Caki2 (cell line): ENCODE measurements around the gene SLC5A12. TPM values are rescaled to one million over a fixed set of nuclear protein-coding genes. Genes with fewer than 3 reads are reported as not detected.

Source experiments
- DNase-seq: peaks from one replicate; pipeline ENCODE4 v3.0.0-alpha.2; 2015; ENCODE audit warnings: low read depth
- in situ Hi-C: cut with HindIII; loops from 2 replicates; pipeline ENCODE4 v1.10.0; 2016; ENCODE audit warnings: low sequenced_read_pairs, low pct_unique_long_range_greater_than_20kb, mixed read lengths
- total RNA-seq: library from RNA; depleted of rRNA; stranded (reverse); fragments of >200 nt; shearing (Covaris generic); gene quantifications from 2 replicates; pipeline ENCODE4 v1.2.3, GENCODE V29; 2014; ENCODE audit warnings: low replicate concordance; rRNA removed

Gene SLC5A12
- not detected in 2 replicates for total RNA-seq

GRCh38 chr11:26721948-26722475 is at the start of gene SLC5A12:
TSS of gene SLC5A12 (minus strand) at chr11:26722060. CDS start at chr11:26721714, 346 bp downstream.
- in situ Hi-C loops, result no loop called here
- no peak for DNase-seq

DNA sequence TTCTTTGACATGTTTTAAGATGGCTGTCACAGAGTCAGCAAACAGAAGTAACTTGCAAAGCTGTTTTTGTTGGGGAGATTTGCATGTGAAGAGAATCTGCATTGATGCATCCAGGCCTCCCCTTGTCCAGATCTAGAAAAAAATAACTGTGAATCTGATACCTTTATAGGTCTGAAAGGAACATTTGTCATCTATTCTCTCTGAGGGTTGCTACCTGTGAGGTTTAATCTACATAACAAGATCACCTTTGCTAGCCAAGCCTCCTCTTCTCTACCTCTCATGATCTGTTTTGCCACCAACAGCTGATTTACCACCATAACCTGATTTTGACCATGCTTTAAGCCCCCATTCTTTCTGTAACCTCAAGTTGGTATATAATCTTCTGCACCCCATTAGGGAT is 47.2 kb upstream of the SLC5A12 start:
- in situ Hi-C loops, result no loop called here
- no peak for DNase-seq

DNA sequence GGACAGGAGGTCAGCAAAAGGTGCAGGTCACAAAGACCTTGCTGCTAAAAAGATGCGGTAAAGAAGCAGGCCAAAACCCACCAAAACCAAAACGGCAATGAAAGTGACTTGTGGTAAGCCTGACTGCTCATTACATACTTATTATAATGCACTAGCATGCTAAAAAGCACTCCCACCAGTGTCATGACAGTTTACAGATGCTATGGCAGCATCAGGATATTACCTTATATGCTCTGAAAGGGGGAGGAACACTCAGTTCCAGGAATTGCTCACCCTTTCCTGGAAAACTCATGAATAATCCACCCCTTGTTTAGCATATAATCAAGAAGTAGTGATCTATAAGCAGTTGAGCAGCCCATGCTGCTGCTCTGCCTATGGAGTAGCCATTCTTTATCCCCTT is 45.2 kb upstream of the SLC5A12 start:
- no peak for DNase-seq
- in situ Hi-C loops, result no loop called here

DNA sequence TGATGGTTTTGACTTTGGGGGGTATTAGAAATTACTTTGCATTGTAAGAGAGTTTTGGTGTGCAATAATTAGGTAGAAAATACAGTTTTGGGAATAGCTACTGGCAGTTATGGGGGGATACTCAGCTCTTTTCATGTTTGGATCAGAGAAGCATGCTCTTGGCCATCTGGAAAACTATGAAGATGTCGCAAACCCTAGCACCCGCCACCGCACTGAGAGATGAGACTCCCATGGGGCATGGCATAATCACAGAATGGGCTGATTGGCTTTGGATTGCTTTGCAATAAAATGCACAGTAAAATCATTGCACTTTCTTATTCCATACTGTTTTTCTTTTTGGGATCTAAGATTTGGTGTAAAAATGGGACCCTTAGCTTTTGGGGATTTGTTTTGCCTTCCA is 43.5 kb upstream of the SLC5A12 start:
- in situ Hi-C loops, result no loop called here
- no peak for DNase-seq

GRCh38 chr11:26764825-26765224 is 43.0 kb upstream of the SLC5A12 start:
- in situ Hi-C loops, result no loop called here
- DNase-seq, result no peak

DNA sequence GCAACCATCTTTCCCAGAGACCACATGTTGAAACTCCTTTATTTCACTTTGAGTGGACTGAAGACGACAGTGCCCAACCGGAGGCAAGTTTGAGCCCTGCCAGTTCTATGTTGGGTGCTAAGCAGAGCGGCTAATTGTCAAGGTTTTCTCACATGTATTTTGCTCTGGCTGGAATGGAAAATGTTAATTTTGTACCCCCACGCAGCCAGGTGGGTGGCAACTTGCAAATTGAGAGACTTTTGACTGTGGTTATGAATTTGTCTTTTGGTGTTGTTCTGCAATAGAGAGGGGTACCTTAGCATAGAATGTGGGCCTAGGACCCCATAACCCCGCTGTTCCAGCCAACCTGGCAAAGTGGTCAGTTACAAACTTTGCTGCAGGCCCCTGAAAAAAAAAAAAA is 42.5 kb upstream of the SLC5A12 start:
- DNase-seq, result no peak
- in situ Hi-C loops, result no loop called here

- in situ Hi-C loops, result no loop called here
- no peak for DNase-seq
Observed at GRCh38 chr11:26762089-26762488, 40.2 kb upstream of the SLC5A12 start.

- no peak for DNase-seq
- in situ Hi-C loops, result no loop called here
Observed at GRCh38 chr11:26761361-26761809, 39.5 kb upstream of the SLC5A12 start.

GRCh38 chr11:26757995-26758394 is 36.1 kb upstream of the SLC5A12 start:
- DNase-seq, result no peak
- in situ Hi-C loops, result no loop called here

DNA sequence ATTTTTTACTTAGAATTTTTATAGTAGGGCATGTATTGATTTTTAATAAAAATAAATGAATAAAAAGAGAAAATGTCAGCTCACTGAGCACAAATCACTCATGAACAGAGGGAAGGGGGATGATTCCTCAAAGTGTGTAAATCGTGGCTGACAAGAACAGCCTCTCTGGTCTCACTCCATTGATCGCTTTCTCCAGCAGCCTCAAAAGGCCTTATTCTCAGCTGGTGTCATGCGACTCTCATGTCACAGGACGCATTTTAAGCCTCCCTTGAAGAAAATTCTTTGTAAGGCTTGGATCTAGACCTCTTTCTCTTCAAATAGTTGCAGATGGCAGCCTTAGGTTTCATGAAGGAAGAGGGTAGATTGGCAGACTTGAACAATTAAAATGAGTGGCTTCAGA is 33.9 kb upstream of the SLC5A12 start:
- DNase-seq, result no peak
- in situ Hi-C loops, result no loop called here

DNA sequence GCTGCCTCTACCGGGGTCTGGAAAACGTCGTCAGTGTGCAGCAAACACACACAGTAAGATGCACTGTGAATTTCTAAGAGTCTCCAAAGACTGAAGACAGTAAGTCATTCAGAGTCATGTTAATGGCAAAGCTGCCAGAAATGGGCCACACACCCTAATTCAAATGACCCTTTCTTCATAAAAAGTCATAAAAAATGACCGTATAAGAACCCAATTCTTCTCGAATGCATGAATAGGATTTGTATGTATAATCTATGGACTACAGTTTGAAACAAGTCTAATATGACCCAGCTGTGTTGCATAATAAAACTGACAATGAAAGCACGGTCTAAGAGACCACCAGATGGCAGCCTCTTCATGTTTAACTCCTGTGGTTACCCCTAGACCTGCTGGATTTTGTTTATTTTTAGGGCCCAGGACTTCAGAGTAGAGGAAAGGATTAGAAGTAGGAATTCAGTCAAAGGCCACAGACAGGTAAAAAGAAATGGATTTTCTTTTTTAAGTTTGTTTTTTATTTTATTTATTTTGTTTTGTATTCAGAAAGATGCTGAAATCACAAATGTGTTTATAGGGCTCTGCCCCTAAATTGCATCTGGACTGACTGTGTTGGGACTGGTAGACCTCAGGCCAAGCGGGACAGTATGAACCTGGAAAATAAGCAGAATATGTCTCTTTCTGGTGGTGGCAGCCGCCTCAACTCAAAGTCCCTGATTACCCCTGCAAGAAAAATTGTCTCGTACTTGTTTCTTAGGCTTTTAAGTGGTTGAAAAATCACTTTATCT is 32.1 kb upstream of the SLC5A12 start:
- in situ Hi-C loops, result no loop called here
- DNase-seq, result peak; percentile 37

- DNase-seq, result no peak
- in situ Hi-C loops, result no loop called here
Observed at GRCh38 chr11:26749927-26750326, 28.1 kb upstream of the SLC5A12 start.

DNA sequence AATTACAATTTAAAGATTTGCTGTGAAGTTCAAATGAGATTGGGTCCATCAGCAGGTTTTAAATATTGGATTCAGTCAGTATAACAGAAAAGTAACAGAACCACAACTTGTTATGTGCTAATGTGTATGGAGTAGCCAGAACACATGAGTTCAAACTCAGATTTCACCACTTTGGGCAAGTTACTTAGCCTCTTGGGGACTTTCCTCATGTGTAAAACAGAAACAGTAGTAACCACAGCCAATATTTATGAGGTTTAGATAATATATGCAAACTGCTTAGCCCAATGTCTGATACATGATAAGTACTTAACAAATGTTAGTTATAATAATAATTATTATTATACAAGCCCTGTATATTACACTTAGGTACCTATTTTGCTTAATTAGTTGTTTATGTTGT is 21.8 kb upstream of the SLC5A12 start:
- in situ Hi-C loops, result no loop called here
- no peak for DNase-seq

GRCh38 chr11:26742966-26743365 is 21.1 kb upstream of the SLC5A12 start:
- in situ Hi-C loops, result no loop called here
- DNase-seq, result no peak

- in situ Hi-C loops, result no loop called here
- no peak for DNase-seq
Observed at GRCh38 chr11:26741036-26741435, 19.2 kb upstream of the SLC5A12 start.

DNA sequence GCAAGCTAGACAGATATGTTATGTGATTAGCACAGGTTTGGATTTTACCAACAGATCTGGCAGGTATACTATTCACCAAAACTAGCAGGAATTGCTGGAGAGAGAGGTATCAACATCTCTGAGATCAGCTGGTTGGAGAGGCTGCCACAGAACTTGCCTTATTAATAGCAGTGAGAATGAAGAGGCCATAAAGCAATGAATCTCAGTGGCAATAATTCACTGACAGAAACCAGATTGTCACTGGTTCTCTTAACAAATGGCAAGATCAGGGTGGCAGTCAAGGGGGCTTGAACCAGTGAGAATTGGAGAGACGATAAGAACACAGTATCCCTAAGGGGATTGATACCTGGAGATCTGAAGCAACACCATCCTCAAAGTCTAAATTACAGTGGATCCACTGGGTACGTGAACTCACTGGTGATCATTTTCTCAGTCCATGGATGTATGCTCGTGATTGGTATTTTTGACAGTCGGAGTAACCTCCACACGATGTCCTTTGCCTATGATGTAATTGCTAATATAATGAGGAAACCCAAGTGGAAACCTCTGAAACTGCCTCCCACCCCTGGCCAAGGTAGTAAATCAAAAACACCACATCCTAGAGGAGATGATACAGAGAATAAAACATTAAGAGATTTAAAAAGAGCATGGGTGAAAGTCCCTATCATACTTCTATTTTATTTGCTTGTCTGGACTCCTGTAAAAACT is 17.7 kb upstream of the SLC5A12 start:
- DNase-seq, result no peak
- in situ Hi-C loops, result no loop called here

DNA sequence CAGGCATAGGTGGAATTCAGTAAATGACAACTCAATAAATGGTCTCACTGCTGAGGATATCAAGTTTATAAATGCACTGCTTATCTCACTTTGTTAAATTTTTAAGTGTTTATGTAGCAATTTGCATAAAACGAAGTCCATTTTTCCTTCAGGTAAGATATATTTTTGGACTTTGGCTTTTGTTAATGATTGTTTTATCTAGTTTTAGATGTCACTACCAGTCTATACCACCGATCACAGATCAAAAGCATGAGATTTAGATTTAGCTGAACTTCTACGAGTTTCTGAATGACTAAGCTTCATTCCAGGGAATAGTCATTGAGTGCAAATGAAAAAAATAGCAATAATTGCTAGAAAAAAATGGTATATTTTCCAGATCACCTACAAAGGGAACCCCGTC is 12.8 kb upstream of the SLC5A12 start:
- no peak for DNase-seq
- in situ Hi-C loops, result no loop called here

- in situ Hi-C loops, result no loop called here
Observed at GRCh38 chr11:26731084-26731456, 9.2 kb upstream of the SLC5A12 start.

DNA sequence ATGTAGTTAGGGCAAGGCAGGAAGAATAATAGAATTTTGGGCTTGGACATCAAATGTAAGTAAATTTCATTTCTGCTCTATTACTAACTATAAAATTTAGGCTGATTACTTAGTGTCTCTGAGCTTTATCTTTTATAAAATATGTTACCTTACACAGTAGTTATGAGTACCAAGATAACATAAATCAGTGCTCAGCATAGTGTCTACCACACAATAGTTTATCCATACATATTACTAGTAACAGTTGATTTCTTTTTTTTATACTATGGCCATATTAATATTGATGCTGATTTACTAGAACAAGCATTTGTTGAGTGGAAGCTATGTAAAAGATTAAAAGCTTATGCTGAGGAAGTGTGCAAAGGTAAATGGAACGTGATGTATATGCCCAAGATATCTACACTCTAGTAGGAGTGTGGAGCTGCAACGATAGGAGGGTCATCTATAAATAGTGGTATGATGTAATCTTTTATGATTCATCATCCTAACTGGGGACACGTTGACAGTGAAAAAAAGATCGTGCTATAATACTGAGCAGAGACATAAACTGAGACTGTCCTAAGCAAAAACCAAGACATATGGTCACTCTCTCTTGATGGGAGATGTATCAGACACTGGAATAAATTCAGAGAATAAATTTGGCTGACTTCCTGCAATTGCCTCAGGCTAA is 8.7 kb upstream of the SLC5A12 start:
- DNase-seq, result no peak
- in situ Hi-C loops, result no loop called here

More at GRCh38 chr11:26731084-26731456, 9.2 kb upstream of the SLC5A12 start:
- no peak for DNase-seq
